ENCODE results near the gene NTRK3. TPM values are rescaled to one million over a fixed set of nuclear protein-coding genes. Genes with fewer than 3 reads are reported as not detected.

The NTRK3 gene
- total RNA-seq, 4 donors from 2014 or later: 0.35 to 5.8 (median 3.0) TPM

DNA sequence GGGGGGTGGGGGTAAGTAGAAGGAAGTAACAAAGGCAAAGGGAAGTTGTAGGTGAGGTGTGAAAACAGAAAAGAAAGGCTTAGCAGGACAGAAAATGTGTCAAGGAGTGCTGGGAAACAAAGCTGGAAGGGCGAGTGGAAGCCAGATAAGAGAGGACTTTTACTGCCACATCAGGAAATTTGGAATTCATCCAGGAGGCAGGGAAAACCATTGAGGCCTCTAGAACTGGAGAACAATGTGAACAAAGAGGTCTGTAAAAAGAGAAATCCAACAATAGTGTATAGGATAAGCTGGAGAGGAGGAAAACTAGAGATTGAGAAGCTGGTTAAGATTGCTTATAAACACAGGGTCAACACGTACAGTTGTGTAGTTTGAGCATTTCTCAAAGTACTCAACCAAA is 116.6 kb downstream of the NTRK3 start:
- TF ChIP-seq POLR2A (IDR thresholded peaks at IDR 0.05): no peak
- TF ChIP-seq, protein P1, sequence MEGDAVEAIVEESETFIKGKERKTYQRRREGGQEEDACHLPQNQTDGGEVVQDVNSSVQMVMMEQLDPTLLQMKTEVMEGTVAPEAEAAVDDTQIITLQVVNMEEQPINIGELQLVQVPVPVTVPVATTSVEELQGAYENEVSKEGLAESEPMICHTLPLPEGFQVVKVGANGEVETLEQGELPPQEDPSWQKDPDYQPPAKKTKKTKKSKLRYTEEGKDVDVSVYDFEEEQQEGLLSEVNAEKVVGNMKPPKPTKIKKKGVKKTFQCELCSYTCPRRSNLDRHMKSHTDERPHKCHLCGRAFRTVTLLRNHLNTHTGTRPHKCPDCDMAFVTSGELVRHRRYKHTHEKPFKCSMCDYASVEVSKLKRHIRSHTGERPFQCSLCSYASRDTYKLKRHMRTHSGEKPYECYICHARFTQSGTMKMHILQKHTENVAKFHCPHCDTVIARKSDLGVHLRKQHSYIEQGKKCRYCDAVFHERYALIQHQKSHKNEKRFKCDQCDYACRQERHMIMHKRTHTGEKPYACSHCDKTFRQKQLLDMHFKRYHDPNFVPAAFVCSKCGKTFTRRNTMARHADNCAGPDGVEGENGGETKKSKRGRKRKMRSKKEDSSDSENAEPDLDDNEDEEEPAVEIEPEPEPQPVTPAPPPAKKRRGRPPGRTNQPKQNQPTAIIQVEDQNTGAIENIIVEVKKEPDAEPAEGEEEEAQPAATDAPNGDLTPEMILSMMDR (IDR thresholded peaks at IDR 0.05): no peak
- Histone ChIP-seq H3K9me3 (no peaks in the 10 kb centered on the region), H3K4me1 (no peaks in the 10 kb centered on the region), H3K36me3 (no peaks in the 10 kb centered on the region), H3K27ac (no peak overlapping the region), H3K4me3 (no peak overlapping the region), H3K27me3 (no peaks in the 10 kb centered on the region)
- no peak for DNase-seq

DNA sequence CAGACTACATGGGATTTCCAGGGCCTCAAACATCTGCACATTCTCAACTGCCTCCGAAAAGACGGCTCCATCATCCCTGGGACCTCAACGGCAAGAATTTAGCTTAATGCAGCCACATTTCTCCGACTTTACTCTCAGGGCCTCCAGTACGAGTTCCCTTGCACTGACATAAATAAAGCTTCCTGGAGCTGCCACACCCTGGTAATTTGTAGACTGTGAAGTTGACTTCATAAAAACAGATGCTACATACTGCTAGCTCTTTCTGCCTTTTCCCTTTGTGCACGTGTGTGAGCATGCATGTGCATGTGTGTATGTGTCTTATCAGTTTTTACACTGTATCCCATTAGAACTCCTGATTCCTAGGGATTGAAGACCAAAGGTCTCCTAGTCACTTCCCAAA is 122.7 kb downstream of the NTRK3 start:
- TF ChIP-seq, protein P1 (IDR thresholded peaks at IDR 0.05): no peak
- no peak for TF ChIP-seq POLR2A (IDR thresholded peaks at IDR 0.05)
- Histone ChIP-seq H3K36me3 (no peaks in the 10 kb centered on the region), H3K27ac (no peak overlapping the region), H3K9me3 (no peaks in the 10 kb centered on the region), H3K27me3 (no peaks in the 10 kb centered on the region), H3K4me3 (no peak overlapping the region), H3K4me1 (no peaks in the 10 kb centered on the region)
- DNase-seq: no peak

DNA sequence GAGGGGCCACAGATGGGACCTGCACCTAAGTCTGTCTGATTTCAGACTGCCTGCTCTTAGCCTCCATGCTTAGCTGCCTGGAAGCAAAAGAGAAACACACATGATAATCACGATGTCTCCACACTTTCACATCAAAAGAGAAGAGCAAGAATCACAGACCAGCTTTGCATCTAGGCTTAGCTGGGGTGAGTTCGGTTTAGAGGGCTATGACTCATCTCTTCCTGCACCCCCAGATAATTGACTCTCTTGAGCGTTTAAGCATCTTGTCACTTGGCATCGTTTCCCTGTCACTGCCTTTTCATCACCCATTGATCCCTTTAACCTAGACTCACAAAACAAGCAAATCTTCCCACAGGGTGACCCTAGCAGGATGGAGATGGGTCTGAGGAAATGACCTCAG is 124.0 kb downstream of the NTRK3 start:
- Histone ChIP-seq H3K4me3 (no peak overlapping the region), H3K36me3 (no peaks in the 10 kb centered on the region), H3K4me1 (no peaks in the 10 kb centered on the region), H3K27me3 (no peaks in the 10 kb centered on the region), H3K27ac (no peak overlapping the region), H3K9me3 (no peaks in the 10 kb centered on the region)
- TF ChIP-seq, protein P1 (IDR thresholded peaks at IDR 0.05): no peak
- TF ChIP-seq POLR2A (IDR thresholded peaks at IDR 0.05): no peak
- DNase-seq: no peak

DNA sequence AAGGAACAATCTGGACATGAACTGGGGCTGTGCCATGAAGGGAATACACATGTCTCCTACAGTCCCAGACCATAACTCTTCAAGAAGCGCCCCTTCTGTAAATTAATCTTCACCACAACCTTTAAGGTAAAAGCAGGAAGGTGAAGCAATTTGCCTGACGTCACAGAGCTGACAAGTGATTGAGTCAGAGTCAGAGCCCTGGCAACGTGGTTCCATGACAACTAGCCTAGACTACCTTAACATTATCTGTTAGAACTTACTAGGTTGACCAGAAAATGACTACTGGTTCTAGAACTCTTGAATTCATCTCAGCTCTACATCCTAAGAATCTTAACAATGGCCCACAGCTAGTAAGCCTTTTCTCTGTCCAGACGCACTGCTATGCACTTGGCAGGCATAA is 124.6 kb downstream of the NTRK3 start:
- H3K4me1 ChIP-seq: no peaks in the 10 kb centered on the region
- no peak for TF ChIP-seq POLR2A (IDR thresholded peaks at IDR 0.05)
- TF ChIP-seq, protein P1 (IDR thresholded peaks at IDR 0.05): no peak
- no peaks in the 10 kb centered on the region for H3K27me3 ChIP-seq
- no peak overlapping the region for H3K27ac ChIP-seq
- no peak for DNase-seq
- no peak overlapping the region for H3K4me3 ChIP-seq
- H3K9me3 ChIP-seq: no peaks in the 10 kb centered on the region
- H3K36me3 ChIP-seq: no peaks in the 10 kb centered on the region

DNA sequence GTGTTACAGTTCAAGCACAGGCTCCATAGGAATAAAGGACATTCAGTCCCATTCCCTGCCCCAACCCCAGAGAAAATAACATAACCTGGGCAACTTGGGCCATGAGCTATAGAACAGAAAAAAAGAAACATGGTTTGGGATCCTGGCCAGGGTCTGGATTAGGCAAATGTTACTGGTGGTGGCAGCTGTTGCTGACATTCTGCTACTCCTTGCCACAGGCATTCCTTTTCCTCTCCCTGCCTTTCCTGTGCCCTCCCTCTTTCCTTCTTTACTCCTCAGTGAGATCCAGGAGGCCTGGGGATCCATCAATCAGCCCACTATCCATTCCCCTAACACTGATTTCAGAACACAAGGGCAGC is 129.1 kb downstream of the NTRK3 start:
- no peaks in the 10 kb centered on the region for H3K9me3 ChIP-seq
- no peak overlapping the region for H3K4me3 ChIP-seq
- no peak for TF ChIP-seq POLR2A (IDR thresholded peaks at IDR 0.05)
- TF ChIP-seq, protein P1 (IDR thresholded peaks at IDR 0.05): no peak
- no peak overlapping the region for H3K27ac ChIP-seq
- H3K36me3 ChIP-seq: no peaks in the 10 kb centered on the region
- H3K27me3 ChIP-seq: no peaks in the 10 kb centered on the region
- no peaks in the 10 kb centered on the region for H3K4me1 ChIP-seq
- DNase-seq: no peak
